ENCODE measurements around the gene ZBTB17.

- TF ChIP-seq CTCF (conservative IDR thresholded peaks at IDR 0.05; ENCODE audit: low read depth in 2 of 2) (no peak), EZH2phosphoT487 (IDR thresholded peaks at IDR 0.05; ENCODE audit: unreplicated experiment) (no peak), POLR2AphosphoS5 (IDR thresholded peaks at IDR 0.05; ENCODE audit: low read depth) (no peak), JUNB (IDR thresholded peaks at IDR 0.05; ENCODE audit: unreplicated experiment) (no peak), CREB1 (CRISPR knock-in tag; IDR thresholded peaks at IDR 0.05; ENCODE audit: low read depth) (no peak), REST (IDR thresholded peaks at IDR 0.05; ENCODE audit: unreplicated experiment) (no peak), ZNF114 (CRISPR knock-in tag; IDR thresholded peaks at IDR 0.05) (no peak), EZH2 (IDR thresholded peaks at IDR 0.05; ENCODE audit: low read depth, unreplicated experiment) (no peak), STAT1 (IDR thresholded peaks at IDR 0.05; ENCODE audit: unreplicated experiment) (no peak), NANOG (IDR thresholded peaks at IDR 0.05; ENCODE audit: borderline replicate concordance) (no peak), ETS1 (IDR thresholded peaks at IDR 0.05) (no peak), ZNF462 (CRISPR knock-in tag; IDR thresholded peaks at IDR 0.05) (no peak)
These were observed 43.1 kb upstream of the ZBTB17 start for GRCh38 chr1:16018749-16019643.

Measured in GM23338 (cell line).